Measurements from ENCODE around the gene PAFAH2. TPM values are rescaled to one million over a fixed set of nuclear protein-coding genes. Genes with fewer than 3 reads are reported as not detected.
A peak's percentile ranks its signal among the peaks of the same experiment; 100 is the strongest.

The PAFAH2 gene
- 10 to 100 TPM; 11.6 to 13.3 TPM for total RNA-seq
- polyA plus RNA-seq (2013, experiment 1 of 2): 10.9 TPM
- 8.7 TPM for polyA plus RNA-seq (2013, experiment 2 of 2)
- long read RNA-seq, experiment 1, partial matches to known transcripts: 0 of 3 reads
- long read RNA-seq, experiment 1, other reads (novel, unspliced or antisense): 2 of 3 reads
- long read RNA-seq, experiment 2, transcript PAFAH2-201 (11 exons, 3,581 nt): major isoform, 6 of 13 reads
- long read RNA-seq, experiment 2, partial matches to known transcripts: 0 of 13 reads
- long read RNA-seq, experiment 2, other reads (novel, unspliced or antisense): 7 of 13 reads
- long read RNA-seq, experiment 3, transcript PAFAH2-201 (11 exons, 3,581 nt): major isoform, 58 of 77 reads
- long read RNA-seq, experiment 3, partial matches to known transcripts: 5 of 77 reads
- long read RNA-seq, experiment 3, other reads (novel, unspliced or antisense): 14 of 77 reads
- long read RNA-seq, experiment 4, transcript PAFAH2-201 (11 exons, 3,581 nt): major isoform, 6 of 11 reads
- long read RNA-seq, experiment 4, partial matches to known transcripts: 0 of 11 reads
- long read RNA-seq, experiment 4, other reads (novel, unspliced or antisense): 5 of 11 reads

- 4 to 10% methylated on average over 25 to 47 of the region's 47 CpGs for WGBS, 2 experiments (ENCODE audit: insufficient coverage in 1 of 2, insufficient read length in 1 of 2)
- H3K4me1 Mint-ChIP-seq: peaks cover 28% of the 10 kb centered on the region
- no peaks in the 10 kb centered on the region for H3K36me3 ChIP-seq (ENCODE audit: control insufficient read depth, insufficient read depth, low read length)
- no peaks in the 10 kb centered on the region for H3K9me3 ChIP-seq (ENCODE audit: control insufficient read depth, low read length)
- H3K4me3 Mint-ChIP-seq: peak within 1 kb of the TSS; percentile 85
- H3K9ac ChIP-seq (ENCODE audit: extremely low read depth, low read length, poor library complexity, severe bottlenecking): peak within 1 kb of the TSS; percentile 90
- H3K27ac Mint-ChIP-seq: peak within 1 kb of the TSS; percentile 98
- peaks cover under 1% of the 10 kb centered on the region for H3K27me3 Mint-ChIP-seq (ENCODE audit: insufficient read depth)
- TF ChIP-seq, protein P1, sequence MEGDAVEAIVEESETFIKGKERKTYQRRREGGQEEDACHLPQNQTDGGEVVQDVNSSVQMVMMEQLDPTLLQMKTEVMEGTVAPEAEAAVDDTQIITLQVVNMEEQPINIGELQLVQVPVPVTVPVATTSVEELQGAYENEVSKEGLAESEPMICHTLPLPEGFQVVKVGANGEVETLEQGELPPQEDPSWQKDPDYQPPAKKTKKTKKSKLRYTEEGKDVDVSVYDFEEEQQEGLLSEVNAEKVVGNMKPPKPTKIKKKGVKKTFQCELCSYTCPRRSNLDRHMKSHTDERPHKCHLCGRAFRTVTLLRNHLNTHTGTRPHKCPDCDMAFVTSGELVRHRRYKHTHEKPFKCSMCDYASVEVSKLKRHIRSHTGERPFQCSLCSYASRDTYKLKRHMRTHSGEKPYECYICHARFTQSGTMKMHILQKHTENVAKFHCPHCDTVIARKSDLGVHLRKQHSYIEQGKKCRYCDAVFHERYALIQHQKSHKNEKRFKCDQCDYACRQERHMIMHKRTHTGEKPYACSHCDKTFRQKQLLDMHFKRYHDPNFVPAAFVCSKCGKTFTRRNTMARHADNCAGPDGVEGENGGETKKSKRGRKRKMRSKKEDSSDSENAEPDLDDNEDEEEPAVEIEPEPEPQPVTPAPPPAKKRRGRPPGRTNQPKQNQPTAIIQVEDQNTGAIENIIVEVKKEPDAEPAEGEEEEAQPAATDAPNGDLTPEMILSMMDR (conservative IDR thresholded peaks at IDR 0.05): peak; percentile 98
- no peaks in the 10 kb centered on the region for H3K9me3 Mint-ChIP-seq
- H3K27me3 ChIP-seq (ENCODE audit: control insufficient read depth, insufficient read depth, low read length, poor library complexity, severe bottlenecking): no peaks in the 10 kb centered on the region
- DNase-seq: peak; percentile 98
- H3K4me3 ChIP-seq (ENCODE audit: low read length): peak within 1 kb of the TSS; percentile 86
- peaks cover 5% of the 10 kb centered on the region for H3K4me1 ChIP-seq (ENCODE audit: control insufficient read depth, insufficient read depth, low read length)
- peak within 1 kb of the TSS; percentile 81 for H3K27ac ChIP-seq (ENCODE audit: low read depth, low read length)
- H3K36me3 Mint-ChIP-seq (ENCODE audit: low read depth): no peaks in the 10 kb centered on the region
Observed at GRCh38 chr1:25997828-25998761, at the start of gene PAFAH2. TSS of gene PAFAH2 (minus strand) at chr1:25998063. CDS start at chr1:25990816, 7,247 bp downstream.

DNA sequence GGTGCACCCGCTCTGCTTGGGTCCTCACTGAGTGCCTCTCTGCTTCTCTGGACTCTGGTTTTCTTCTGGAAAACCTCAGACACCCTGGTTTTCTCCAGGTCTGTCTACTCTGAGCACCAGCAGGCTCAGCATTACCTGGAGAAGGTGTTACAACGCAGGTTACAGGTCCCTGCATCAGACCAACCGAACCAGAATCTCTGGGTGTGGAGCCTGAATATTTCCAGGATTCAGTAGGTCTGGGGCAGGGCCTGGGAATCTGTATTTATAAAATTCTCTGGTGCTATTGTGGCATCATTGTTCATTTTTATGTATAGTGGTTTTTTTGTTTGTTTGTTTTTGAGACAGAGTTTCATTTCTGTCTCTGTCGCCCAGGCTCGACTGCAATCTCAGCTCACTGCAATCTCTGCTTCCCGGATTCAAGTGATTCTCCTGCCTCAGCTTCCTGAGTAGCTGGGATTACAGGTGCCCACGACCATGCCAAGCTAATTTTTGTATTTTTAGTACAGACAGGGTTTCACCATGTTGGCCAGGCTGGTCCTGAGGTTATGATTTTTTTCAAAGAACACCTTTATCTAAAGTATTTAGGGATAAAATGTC, 49.5 kb upstream of the PAFAH2 start:
- Mint-ChIP-seq H3K27ac (no peak overlapping the region), H3K27me3 (ENCODE audit: insufficient read depth) (peaks cover 80% of the 10 kb centered on the region), H3K4me3 (no peak overlapping the region), H3K9me3 (no peaks in the 10 kb centered on the region), H3K4me1 (peaks cover 2% of the 10 kb centered on the region), H3K36me3 (ENCODE audit: low read depth) (no peaks in the 10 kb centered on the region)
- Histone ChIP-seq H3K9me3 (ENCODE audit: control insufficient read depth, low read length) (no peaks in the 10 kb centered on the region), H3K27me3 (ENCODE audit: control insufficient read depth, insufficient read depth, low read length, poor library complexity, severe bottlenecking) (peaks cover 80% of the 10 kb centered on the region), H3K4me3 (ENCODE audit: low read length) (no peak overlapping the region), H3K36me3 (ENCODE audit: control insufficient read depth, insufficient read depth, low read length) (no peaks in the 10 kb centered on the region), H3K4me1 (ENCODE audit: control insufficient read depth, insufficient read depth, low read length) (peaks cover 3% of the 10 kb centered on the region), H3K27ac (ENCODE audit: low read depth, low read length) (no peak overlapping the region), H3K9ac (ENCODE audit: extremely low read depth, low read length, poor library complexity, severe bottlenecking) (no peak overlapping the region)
- TF ChIP-seq, protein P1 (conservative IDR thresholded peaks at IDR 0.05): no peak
- WGBS, 2 experiments (ENCODE audit: insufficient coverage in 1 of 2, insufficient read length in 1 of 2): 86 to 89% methylated on average over 7 of the region's 7 CpGs
- no peak for DNase-seq

Measured in endodermal cell (in vitro differentiated cells).